GM19351 (cell line): ENCODE data around the gene SUPT20HL1.
A peak's percentile ranks its signal among the peaks of the same experiment; 100 is the strongest.
"Not testable (repeated sequence)": the region's sequence is repeated elsewhere in the genome, so short reads cannot be mapped to it uniquely, and the experiment has no call there.

ENCODE experiments used
- ATAC-seq: cut with Tn5 transposase; IDR thresholded peaks from one replicate; pipeline ENCODE4 v1.9.1; 2021; ENCODE audit warnings: mild to moderate bottlenecking, moderate library complexity; ENCODE audit not compliant: unreplicated experiment

SUPT20HL1 gene

GRCh38 chrX:24363432-24364181 lies 3.2 kb downstream of the SUPT20HL1 start:
- ATAC-seq = not testable (repeated sequence)

- ATAC-seq = no peak
Measured at GRCh38 chrX:24364326-24364725, 3.9 kb downstream of the SUPT20HL1 start.

GRCh38 chrX:24364851-24365538 lies 4.6 kb downstream of the SUPT20HL1 start:
- ATAC-seq = no peak

DNA sequence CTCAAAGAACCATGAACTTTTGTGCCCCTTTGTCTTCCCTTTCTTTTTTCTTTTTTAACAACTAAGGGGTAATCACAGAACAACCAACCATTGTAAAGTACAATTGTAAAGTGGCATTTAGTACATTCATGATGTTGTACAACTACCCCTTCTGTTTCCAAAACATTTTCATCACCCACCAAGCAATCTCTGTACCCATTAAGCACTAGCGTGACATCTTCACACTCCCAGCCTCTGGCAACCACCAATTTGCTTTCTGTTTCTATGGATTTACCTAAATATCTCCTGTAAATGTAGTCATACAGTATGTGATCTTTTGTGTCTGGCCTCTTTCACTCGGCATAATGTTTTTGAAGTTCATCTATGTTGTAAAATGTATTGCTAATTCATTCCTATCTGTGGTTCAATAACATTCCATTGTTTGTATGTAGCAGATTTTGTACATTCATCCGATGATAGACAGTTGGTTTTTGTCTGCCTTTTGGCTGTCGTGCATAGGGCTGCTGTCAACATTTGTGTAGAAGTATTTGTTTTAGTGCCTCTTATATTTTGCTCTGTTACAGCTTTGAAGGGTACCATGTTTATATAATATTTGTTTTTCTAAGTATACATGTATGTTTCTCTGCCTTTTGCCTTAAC lies 6.4 kb downstream of the SUPT20HL1 start:
- not testable (repeated sequence) for ATAC-seq

DNA sequence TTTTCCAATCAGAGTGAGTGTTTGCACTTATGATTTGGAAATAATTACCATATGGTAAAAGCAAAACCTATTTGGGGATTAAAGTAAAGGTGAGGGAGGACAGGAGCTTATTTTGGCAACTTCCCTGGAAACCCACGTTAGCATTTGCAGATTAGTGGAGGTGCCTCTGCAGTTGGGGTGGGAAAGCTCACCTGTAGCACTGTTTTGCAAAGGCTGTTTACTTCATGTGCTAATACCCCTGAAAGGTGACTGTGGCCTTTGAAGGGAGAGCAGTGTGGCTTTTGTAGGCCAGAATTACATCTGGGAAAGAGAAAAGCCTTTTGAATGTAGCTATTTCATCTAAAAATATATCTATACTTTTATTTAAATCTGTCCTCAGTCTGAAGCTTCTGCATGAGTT lies 9.4 kb downstream of the SUPT20HL1 start:
- no peak for ATAC-seq

DNA sequence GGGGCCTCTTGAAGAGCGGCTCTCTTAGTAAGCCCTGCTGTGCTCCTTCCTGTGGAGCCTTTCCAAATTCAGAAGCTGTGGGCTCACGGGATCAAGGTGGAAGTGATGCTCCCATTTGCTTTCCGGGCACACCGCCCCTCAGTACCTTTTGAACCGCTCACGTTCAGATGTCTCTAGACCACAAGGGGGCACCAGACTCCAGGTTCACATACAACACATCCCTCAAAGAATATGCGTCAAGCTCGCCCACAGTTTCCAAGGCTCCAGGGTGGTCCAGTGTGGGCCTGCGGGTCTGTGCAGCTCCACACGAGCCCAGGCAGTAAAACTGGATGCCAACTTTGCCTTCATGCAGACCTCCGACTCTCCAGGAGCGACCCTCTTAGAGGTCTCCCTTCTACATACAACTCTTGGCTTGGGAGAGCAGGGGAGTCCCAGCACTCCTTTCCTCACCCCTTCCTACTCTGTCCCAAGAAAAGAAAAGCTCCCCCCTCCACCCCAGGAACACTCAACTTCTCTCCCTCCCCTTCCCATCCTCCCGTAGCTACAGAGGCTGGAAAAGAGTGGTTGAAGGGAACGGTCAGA lies 11.0 kb downstream of the SUPT20HL1 start:
- peak; percentile 92 for ATAC-seq

DNA sequence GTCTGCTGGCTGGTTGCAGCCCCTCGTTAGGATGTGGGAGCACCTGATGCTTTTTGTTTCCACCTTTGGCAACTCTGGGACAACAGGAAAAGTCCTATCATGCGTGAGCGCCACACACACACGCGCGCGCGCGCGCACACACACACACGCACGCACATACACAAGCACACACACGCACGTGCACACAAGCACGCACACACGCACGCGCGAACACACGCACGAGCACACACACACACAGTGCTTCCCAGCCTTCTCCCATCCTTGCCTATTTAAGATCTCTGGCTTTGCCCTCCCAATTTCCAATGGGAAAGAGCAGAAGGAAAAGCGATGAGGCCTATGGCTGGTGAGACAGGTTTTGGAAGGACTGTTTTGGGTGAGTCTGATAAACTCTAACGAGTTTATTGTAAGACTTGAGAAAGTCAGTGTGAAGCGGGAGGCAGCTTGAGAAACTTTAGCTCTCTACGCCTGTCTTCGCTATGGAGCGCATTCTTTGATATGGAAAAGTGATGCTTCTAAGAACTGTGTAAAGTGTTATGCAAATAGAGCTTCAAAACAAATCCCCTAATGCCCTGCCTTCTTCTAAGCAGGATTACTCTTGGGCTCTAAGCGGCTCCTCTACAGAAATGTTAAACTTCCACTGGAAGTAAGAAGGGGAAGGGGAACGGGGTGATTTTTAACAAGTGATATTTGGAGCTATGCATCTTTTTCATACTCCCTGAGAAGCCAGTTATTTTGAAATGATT lies 11.8 kb downstream of the SUPT20HL1 start:
- no peak for ATAC-seq

DNA sequence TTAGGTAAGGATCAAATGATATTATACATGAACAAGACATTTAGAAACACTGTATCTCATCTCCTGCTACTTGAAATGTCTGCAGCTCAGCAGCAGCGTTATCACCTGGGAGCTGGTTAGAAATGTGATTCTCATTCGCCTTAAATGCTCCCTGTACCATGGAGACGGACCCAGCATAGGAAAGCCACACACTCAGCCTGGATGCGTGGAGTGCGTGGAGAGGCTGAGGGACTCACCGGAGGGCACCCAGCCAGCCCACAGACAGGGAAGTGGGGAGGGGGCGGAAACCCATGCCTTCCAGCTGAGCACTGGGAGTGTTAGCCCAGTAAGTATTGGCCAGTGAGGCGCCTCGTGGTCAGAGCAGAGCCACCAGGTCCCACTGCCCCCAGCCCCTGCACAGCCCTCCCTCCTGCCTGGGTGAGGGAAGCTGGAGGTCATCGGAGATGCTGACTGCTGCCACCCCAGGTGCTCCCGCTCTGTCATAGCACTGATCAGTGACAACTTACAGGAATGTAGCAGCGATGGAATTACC lies 15.2 kb downstream of the SUPT20HL1 start:
- ATAC-seq = no peak

GRCh38 chrX:24376403-24376802 lies 16.0 kb downstream of the SUPT20HL1 start:
- no peak for ATAC-seq

- no peak for ATAC-seq
Measured at GRCh38 chrX:24377195-24377594, 16.8 kb downstream of the SUPT20HL1 start.

DNA sequence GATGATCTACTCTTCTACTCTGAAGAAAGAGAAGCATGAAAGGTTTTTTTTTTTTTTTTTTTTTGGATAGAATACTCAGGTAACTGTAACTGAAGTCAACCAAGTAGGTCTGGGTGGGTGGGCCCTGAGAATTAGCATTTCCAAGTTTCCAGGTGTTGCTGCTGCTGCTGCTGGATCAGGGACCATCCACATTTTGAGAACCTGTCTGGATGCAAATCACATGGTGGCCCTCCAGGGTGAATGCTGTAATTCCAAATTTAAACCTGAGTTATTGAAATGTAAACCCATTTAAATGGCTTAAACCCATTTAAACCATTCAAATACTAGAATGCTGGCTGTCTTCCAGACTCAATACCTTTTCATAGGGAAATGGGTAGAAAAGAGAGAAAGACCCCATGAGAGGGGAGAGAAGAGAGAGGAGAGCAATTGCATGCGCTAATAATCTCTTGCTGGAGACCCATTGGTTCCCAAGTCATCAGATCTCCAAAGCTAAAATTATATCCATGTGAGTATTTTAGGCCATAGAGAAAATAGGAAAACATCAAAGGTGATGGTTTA lies 17.6 kb downstream of the SUPT20HL1 start:
- no peak for ATAC-seq

- no peak for ATAC-seq
Measured at GRCh38 chrX:24378706-24379105, 18.3 kb downstream of the SUPT20HL1 start.

DNA sequence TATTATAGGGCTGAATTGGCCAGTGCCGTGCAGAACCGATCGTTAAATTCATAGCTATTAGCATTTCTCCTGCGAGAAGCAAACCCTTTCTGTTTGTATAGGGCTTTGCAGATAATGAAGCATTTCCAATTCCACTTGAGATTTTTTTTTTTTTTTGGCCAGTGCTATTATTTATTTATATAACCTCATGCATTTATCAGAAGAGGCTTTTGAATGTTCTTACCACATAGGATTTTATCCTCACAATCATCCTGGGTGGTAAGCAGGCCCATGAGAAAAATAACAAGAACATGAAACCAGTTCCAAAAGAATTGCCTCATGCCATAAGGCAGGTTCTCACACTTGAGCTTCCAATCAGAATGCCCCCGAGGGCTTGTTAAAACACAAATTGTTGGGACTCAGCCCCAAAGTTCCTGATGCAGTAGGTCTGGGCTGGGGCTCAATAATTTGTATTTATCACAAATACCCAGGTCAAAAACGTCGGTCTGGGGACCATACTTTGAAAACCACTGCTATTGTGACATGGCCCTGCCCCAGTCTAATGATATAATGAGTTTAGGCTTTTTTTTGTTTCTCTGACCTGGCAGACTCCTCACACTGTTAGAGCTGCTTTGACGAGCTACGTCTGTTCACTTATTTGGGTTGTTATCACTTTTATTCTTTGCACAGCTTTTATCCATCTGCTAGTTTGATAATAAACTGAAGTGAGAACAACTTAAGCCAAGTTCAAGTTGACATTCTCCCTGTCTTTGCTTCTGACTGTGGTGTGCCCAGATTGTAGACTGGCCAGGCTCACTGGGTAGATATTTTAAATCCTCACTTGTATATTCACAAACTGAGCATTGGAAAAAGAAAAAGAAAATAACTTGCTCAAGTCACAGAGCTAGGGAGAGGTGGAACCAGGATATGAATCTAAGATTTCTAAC lies 20.1 kb downstream of the SUPT20HL1 start:
- ATAC-seq = no peak

GRCh38 chrX:24382315-24382714 lies 21.9 kb downstream of the SUPT20HL1 start:
- not testable (repeated sequence) for ATAC-seq

DNA sequence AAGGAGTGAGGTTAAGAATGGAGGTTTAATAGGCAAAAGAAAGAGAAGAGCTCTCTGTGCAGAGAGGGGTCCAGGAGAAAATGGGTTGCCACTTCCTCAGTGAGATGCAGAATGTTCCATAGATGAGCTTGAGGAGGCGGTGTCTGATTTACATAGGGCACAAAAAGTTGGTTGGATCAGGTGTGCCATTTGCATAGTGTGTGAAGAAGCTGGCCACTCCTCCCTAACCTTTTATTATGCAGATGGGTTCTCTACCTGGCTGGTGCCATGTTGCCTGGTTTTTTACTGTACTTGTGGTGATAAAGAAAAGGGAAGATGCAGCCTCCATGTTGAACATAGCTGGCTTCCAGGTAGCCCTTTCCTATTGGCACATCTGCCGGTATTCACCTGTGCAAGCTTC lies 27.3 kb downstream of the SUPT20HL1 start:
- ATAC-seq = no peak

- no peak for ATAC-seq
Measured at GRCh38 chrX:24391389-24391788, 30.9 kb downstream of the SUPT20HL1 start.

GRCh38 chrX:24391843-24392242 lies 31.4 kb downstream of the SUPT20HL1 start:
- ATAC-seq = no peak

DNA sequence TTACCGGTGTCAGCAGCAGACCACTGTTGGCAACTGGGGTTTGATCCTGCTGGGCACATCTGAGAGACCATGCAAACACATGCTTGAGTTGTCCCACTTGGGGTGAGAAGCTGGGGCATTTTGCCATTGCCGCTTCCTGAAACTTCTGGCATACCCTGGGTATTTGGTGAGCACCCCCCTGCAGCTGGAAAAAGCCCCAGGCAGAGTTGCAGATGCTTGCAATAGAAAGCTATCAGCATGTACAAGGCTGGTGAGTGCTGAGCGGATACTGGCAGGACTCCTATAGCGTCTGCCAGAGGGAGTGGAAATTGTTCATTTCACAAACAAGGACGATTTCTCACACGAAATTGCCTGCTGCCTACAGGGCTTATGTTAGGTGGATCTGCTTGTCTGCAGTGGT lies 32.3 kb downstream of the SUPT20HL1 start:
- ATAC-seq = no peak

GRCh38 chrX:24395775-24396174 lies 35.3 kb downstream of the SUPT20HL1 start:
- peak; percentile 83 for ATAC-seq
